ENCODE data around the gene R3HDM2. TPM values are rescaled to one million over a fixed set of nuclear protein-coding genes. Genes with fewer than 3 reads are reported as not detected.

The R3HDM2 gene
- total RNA-seq, 1 donor from 2014 or later: 32.1 TPM

DNA sequence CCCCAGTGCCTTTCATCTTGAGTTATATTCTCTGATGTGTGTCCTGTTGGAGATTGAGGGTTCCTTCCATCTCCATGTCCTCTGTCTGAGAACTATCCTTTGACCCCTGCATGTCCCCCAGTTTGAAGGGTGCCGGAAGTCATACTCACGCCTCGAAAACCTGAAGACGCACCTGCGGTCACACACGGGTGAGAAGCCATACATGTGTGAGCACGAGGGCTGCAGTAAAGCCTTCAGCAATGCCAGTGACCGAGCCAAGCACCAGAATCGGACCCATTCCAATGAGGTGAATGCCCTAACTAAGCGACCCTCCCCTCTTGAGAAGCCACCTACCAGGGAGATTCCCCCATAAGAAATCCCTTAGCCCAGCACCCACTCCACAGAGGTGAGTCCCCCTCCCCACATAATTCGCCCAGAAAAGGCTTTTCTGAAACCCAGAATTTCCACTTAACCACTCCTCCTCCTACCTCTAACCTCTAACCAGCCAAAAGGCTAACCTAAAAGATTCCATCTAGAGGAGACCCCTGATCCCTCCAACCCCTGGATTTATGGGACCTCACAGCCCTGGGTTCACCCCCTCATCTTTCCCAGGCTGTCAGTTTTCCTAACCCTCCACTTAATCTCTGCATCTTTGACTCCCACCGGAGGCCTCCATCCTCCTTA is 36.5 kb upstream of the R3HDM2 start:
- DNase-seq (ENCODE audit: low read depth): no peak

DNA sequence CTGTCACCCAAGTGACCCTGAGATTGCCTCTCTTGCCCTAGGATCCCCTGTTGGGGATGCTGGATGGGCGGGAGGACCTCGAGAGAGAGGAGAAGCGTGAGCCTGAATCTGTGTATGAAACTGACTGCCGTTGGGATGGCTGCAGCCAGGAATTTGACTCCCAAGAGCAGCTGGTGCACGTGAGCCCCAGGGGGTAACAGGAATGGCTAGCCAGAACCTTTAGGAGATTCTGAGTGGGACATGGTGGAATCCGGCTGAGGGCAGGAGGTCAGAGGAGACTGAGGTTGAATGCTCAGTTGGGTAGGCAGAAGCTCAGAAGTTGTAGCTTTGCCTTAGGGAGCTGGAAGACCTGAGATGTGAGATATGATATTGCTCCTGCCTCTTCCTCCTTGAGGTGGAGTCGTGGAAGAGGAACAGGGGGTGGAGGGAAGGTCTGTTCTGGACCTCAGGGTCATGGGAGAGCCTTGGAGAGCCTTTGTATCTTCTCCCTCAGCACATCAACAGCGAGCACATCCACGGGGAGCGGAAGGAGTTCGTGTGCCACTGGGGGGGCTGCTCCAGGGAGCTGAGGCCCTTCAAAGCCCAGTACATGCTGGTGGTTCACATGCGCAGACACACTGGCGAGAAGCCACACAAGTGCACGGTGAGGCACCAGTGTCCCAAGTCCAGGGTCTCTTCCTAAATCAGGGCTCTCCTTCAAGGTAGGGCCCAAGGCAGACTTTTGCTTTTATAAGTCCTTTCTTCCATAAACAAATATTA is 35.1 kb upstream of the R3HDM2 start:
- DNase-seq (ENCODE audit: low read depth): no peak

DNA sequence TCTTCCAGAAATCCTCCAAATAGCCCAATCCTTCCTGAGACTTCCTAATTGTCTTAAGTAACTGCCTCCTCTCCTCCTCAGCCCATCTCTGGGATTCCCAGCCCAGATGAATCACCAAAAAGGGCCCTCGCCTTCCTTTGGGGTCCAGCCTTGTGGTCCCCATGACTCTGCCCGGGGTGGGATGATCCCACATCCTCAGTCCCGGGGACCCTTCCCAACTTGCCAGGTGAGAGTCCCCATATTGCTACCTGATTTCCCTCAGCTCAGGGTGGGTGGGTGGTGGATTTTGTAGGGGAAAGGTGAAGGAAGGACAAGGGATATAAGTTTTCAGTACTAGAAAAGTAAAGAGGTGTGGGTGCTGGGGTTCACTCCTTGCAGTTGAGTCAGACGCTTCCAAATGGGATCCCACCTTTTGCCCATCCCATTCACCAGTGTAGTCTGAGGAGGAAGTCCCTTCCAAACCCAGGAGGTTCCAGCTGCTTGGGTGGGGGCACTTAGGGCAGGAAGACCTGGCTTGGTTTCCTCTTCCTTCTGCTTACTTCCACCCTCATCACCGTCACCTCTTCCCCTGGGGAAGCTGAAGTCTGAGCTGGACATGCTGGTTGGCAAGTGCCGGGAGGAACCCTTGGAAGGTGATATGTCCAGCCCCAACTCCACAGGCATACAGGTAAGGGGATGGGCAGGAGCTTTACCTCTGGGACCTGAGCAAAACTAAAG is 34.3 kb upstream of the R3HDM2 start:
- no peak for DNase-seq (ENCODE audit: low read depth)

DNA sequence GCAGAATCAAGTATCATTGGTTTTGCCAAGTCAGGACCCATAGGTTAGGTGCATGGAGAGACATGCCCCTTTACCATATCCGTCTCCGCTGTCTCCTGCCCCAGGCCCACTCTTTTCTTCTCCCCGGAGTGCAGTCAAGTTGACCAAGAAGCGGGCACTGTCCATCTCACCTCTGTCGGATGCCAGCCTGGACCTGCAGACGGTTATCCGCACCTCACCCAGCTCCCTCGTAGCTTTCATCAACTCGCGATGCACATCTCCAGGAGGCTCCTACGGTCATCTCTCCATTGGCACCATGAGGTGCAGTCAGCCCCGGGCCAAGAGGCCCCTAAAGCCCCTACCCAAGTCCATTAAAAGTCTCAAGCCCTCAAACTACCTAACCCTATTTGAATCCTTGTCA is 33.7 kb upstream of the R3HDM2 start:
- no peak for DNase-seq (ENCODE audit: low read depth)

DNA sequence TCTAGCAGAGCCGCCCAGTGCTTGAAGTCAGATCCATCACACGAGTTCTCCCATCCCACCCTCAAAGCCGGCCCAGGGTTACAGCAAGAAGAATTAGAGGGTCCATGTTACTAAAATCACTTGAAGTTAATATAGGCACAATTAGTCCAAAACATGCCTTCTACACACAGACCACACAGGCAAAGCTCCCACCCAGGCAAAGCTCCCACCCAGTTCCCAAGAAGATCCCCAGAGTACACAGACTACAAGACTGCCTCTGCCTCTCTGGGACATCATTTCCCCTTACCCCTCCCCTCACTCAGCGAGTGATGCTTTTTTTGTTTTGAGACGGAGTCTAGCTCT is 32.0 kb upstream of the R3HDM2 start:
- no peak for DNase-seq (ENCODE audit: low read depth)

DNA sequence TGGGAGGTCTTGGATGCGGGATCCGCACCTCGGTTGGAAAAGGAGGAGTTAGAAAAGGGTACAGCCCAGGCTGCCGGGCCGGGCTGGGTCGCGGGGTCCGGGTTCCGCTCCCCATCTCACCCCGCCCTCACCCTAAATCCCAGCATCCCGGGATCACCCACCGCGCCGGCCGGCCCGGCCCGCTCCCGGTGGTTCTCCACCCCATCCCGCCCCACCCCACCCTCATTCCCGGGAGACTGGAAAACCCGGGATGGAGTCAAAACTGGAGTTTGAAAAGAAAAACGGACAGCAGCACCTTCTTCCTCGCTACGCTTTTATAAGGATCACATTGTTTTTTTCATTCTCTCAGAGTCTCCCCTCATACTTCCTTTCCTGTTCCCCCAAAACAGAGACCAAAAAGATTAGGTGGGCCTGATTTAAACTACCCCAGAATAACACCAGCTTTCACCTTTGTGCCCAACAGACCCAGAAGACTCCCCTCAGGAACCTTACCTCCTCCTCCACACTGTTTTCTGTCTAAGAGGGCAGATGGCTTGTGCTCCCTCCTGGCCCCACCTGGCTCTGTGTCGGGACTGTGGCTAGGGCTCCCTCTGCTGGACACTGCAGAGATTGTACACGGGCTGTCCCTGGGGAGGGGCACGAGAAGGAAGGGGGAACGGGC is 31.5 kb upstream of the R3HDM2 start:
- DNase-seq (ENCODE audit: low read depth): peak; percentile 80

DNA sequence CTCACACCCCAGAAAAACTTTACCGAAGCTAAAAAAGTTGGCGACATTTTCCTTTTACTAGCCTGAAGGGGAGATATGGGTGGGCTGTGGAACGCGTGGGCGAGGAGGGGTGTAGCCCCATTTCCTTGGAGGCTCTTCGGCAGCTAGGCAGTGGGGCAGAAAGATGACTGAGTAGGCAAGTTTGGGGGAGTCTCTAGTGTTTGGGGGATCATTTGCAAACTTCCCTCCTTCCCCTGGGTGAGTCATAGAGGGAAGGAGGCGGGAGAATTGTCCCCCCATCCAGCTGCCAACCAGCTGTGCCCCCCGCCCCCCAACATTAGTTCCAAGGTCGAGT is 31.0 kb upstream of the R3HDM2 start:
- no peak for DNase-seq (ENCODE audit: low read depth)

DNA sequence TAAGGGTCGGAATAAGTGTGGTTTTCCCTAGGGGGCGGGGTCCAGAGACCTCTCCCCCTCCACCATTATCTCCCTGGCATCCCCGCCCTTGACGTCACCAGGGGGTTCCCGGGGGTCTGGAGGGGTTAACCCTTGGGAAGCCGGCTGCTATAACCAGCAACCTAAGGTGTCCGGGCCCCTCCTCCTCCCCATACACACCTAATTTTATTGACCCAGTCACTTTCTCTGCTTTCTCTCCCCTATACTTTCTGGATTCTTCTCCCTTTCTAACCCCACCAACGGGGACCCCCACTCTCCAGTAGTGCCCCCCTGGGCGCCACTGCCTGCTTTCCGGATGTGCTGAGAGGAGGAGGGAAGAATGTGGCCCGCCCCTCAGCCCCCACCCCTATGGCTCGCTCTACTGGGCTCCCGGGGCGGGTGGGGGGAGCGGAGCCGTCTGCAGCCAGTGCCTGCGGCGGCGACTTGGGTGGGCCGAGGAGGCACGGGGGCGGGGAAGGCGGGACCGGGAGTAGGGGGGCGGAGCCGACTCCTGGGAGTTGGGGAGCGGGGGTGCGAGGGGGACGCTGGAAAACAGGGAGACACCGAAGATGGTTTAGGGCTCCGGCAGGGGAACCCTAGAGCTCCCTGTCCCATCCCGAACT is 30.6 kb upstream of the R3HDM2 start:
- DNase-seq (ENCODE audit: low read depth): no peak

DNA sequence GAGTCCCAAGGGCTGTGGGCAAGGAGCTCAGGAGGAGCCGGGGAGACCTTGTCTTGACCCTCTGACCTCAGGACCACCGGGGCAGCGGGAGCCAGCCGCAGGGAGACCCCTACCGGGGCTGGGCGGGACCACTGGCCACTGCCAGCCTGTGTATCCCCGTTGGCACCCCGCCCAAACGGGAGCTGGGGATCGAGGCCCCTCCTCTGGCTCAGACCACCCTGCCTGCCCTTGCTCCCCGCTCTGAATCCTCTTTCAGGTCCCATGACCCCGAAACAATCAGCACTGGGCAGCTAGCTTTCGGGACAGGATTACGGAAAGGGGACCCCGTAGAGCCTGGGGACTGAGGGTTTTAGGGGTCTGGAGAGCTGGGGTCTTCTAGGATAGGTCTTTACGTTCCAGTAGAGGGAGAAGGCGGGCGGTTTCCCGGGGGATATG is 30.0 kb upstream of the R3HDM2 start:
- DNase-seq (ENCODE audit: low read depth): no peak

DNA sequence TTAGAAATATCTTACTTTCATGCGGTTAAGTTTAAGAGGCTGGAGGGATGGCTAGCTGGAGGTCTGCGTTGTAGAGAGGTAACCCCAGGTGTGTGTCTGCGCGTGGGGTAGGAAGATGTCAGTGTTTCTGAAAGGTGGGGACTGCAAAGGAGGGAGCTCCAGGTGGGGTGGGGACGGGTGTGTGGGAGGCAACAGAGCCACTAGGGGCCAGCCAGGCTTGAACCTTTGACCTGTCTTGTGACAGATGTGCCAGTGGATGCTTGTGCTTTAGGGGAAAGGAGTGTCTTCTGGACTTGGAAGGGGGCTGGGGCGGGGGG is 29.6 kb upstream of the R3HDM2 start:
- DNase-seq (ENCODE audit: low read depth): no peak

DNA sequence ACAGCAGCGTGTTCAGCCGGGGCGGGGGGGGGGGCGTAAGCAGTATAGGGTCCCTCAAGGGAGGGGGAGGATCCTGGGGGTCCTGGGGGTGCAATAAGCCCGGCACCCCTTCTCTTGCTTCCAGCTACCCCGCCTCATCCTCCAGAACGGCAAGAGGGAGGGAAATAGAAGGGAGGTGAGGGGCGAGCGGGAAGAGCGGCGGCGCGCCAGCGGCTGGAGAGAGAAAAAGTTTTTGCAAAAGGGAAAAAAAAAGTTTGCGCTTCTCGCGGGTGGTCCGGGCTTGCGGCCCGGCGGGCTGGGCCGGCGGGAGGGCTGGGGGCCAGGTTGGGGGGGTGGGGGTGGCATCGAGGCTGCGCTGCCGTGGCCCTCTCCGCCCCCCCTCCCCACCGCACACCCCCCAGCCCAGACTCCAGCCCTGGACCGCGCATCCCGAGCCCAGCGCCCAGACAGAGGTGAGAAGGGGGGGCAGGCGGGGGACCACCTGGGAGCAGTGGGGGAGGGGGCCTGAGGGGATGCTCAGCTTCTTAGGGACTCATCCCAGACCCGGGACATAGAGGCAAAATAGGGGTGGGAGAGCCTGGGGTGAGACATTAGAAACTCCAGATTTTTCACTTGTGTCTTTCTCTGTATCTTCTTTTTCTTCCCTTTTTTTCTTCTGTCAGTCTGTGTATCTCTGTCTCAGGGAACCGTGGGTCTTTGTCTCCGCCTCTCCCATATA is 29.1 kb upstream of the R3HDM2 start, which contains the start of gene GLI1:
Gene GLI1 (plus strand): TSS at position 36 of the 718 bp plus-strand sequence. CDS start 3,907 bp downstream, outside the sequence.
- no peak for DNase-seq (ENCODE audit: low read depth)

DNA sequence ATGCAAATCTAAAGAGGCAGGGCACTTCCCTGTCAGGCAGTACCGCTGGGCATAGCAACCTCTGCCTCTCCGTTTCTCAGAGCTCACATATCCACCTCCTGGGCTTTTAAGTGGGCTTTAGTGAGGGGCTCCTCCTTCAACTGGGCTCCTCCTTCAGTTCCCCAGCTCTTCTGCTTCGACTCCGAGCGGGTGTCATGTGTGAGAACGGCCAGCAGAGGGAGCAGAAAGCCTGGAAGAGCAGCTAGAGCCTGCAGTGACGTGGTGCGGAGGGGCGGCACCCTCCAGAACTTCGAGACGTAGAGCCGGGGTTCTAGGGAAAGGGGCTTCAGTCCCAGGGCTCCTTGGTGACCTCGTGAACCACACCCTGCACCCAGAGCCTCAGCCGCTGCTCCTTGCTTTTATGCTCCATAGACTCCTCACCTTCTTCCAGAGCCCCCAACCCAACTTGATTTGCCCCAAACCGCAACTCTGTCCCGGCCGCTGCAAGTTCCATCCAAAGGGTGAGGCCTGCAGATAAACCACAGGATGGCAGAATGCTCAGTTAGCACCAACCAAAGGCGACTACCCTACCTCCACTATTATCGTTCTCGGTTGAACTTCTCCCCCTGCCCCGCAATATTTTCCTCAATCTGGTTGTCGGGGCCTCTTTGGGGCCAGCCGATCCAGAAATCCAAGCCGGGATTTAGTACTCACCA is 28.4 kb upstream of the R3HDM2 start:
- DNase-seq (ENCODE audit: low read depth): peak; percentile 87

DNA sequence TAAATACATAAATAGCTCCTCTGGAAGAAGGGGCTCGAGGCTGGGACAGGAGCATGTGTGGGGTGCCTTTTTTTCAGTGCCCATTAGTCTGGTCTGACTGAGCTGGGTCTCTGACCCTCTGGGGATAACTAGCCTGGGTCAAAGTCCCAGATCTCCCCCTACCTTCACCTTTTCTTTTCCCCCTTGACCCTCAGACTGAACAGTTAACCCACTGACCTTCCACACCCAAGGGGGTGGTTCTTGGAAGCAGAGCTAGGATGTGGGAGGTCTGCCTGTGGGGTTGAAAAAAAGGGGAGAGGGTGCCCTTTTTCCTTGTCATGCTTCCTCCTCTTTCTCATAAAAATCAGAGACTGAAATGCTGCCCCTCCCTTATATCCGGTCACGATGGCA is 27.8 kb upstream of the R3HDM2 start:
- DNase-seq (ENCODE audit: low read depth): no peak

DNA sequence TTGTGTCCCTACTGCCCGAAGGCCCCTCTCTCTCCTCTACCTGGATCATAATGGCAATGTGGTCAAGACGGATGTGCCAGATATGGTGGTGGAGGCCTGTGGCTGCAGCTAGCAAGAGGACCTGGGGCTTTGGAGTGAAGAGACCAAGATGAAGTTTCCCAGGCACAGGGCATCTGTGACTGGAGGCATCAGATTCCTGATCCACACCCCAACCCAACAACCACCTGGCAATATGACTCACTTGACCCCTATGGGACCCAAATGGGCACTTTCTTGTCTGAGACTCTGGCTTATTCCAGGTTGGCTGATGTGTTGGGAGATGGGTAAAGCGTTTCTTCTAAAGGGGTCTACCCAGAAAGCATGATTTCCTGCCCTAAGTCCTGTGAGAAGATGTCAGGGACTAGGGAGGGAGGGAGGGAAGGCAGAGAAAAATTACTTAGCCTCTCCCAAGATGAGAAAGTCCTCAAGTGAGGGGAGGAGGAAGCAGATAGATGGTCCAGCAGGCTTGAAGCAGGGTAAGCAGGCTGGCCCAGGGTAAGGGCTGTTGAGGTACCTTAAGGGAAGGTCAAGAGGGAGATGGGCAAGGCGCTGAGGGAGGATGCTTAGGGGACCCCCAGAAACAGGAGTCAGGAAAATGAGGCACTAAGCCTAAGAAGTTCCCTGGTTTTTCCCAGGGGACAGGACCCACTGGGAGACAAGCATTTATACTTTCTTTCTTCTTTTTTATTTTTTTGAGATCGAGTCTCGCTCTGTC is 26.1 kb upstream of the R3HDM2 start:
- DNase-seq (ENCODE audit: low read depth): no peak

DNA sequence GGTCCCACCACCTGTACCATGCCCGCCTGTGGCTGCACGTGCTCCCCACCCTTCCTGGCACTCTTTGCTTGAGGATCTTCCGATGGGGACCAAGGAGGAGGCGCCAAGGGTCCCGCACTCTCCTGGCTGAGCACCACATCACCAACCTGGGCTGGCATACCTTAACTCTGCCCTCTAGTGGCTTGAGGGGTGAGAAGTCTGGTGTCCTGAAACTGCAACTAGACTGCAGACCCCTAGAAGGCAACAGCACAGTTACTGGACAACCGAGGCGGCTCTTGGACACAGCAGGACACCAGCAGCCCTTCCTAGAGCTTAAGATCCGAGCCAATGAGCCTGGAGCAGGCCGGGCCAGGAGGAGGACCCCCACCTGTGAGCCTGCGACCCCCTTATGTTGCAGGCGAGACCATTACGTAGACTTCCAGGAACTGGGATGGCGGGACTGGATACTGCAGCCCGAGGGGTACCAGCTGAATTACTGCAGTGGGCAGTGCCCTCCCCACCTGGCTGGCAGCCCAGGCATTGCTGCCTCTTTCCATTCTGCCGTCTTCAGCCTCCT is 25.4 kb upstream of the R3HDM2 start:
- DNase-seq (ENCODE audit: low read depth): peak; percentile 41

DNA sequence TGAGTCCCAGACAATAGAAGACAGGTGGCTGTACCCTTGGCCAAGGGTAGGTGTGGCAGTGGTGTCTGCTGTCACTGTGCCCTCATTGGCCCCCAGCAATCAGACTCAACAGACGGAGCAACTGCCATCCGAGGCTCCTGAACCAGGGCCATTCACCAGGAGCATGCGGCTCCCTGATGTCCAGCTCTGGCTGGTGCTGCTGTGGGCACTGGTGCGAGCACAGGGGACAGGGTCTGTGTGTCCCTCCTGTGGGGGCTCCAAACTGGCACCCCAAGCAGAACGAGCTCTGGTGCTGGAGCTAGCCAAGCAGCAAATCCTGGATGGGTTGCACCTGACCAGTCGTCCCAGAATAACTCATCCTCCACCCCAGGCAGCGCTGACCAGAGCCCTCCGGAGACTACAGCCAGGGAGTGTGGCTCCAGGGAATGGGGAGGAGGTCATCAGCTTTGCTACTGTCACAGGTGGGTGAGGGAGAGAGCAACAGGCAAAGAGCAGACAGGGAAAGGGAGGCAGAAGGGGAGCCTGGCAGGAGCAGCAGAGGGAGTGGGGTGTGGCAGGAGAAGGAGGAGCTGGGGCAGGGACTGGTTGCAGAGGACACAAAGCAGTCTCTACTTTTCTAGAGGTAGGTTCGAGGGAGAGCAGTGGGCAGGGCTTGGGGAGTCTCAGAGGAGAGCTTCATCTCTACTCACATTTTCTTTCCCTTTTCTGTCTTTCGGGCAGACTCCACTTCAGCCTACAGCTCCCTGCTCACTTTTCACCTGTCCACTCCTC is 24.7 kb upstream of the R3HDM2 start:
- DNase-seq (ENCODE audit: low read depth): no peak

DNA sequence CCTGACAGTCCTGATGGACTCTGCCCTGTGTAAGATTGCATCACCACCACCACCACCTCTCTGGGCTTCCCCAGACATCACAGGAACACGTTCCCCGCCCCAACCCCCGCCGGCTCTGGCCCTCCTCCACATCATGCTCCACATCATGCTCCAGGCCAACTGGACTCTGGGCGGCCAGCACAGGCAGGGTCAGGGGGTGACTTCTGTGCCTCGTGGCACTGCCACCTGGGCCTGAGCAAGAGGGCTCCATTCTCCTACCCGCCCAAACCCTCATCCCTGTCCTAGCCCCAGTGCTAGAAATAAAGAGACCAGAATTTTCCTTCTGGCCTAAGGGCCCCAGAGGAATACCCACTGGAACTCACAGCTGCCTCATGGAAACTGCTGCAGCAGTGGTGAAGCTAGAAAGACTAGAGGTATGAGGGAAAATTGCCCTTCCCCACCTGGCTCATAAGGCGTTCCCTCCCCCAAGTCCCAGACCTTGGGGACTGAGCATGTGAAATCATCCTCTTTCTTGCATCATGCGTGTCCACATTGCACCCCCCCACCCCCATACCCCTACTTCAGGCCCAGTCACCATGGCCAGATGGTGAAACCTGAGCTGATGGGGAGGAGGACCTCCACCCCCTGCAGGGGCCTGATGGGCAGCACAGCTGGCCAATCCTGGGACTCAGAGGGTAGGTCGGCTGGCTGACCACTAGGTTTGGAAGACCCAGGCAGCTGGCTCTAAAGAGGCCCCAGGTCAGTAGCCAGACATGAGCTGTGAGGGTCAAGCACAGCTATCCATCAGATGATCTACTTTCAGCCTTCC is 23.9 kb upstream of the R3HDM2 start, which contains the start of gene INHBE:
Gene INHBE (plus strand): TSS at position 742 of the 808 bp plus-strand sequence. CDS start 230 bp downstream, outside the sequence.
- peak; percentile 70 for DNase-seq (ENCODE audit: low read depth)

DNA sequence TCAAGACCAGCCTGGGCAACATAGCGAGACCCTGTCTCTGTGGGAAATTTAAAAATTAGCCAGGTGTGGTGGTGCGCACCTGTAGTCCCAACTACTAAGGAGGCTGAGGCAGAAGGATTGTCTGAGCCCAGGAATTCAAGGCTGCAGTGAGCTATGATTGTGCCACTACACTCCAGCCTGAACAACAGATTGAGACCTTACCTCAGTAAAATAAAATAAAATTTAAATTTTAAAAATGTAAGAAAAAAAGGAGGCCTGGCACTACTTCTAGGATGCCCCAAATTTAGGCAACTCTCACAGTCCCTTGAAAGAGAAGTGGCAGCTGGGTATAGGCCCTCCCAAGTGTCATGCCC is 23.3 kb upstream of the R3HDM2 start:
- no peak for DNase-seq (ENCODE audit: low read depth)
